GM12878 (cell line): ENCODE measurements around the gene CNTRL. TPM values are rescaled to one million over a fixed set of nuclear protein-coding genes. Genes with fewer than 3 reads are reported as not detected.

ENCODE experiments used
- ATAC-seq: fragments of 200-7000 bp; cut with Tn5 transposase; 3 replicates; pipeline ENCODE4 v1.9.1; 2020; ENCODE audit warnings: mild to moderate bottlenecking, moderate library complexity
- BruUV-seq: library from RNA; stranded (reverse); fragments of 400-500 nt; replicated peaks from 2 replicates; lab custom pipeline; 2021; lab: Mats Ljungman, UMichigan
- CTCF ChIA-PET: fragments of 300-600 bp; sonication (Branson Sonifier 250); formaldehyde crosslinking; extraction: SDS; loops from one replicate; lab custom pipeline; 2021; ENCODE audit warnings: inconsistent platforms; lab: Yijun Ruan, JAX
- POLR2A ChIA-PET: fragments of 350-600 bp; formaldehyde crosslinking; extraction: SDS; loops from one replicate; lab custom pipeline; 2021; ENCODE audit warnings: inconsistent platforms; lab: Charles Lee
- RAD21 ChIA-PET: fragments of 300-600 bp; sonication (Branson Sonifier 250); formaldehyde crosslinking; loops from one replicate; lab custom pipeline; 2023; ENCODE audit warnings: antibody characterized with exemption; ENCODE audit not compliant: unreplicated experiment; lab: Charles Lee
- SMC1A ChIA-PET: fragments of 300-600 bp; sonication (Branson Sonifier 250); formaldehyde crosslinking; loops from one replicate; lab custom pipeline; 2023; ENCODE audit not compliant: unreplicated experiment, uncharacterized antibody; lab: Charles Lee
- DNase-seq: peaks from one replicate; pipeline ENCODE4 v3.0.0-alpha.2; 2011; ENCODE audit warnings: low read depth, low spot score
- FAIRE-seq: peaks from 3 replicates; lab custom pipeline; 2011; peaks lifted over from hg19 to GRCh38; lab: Jason Lieb, UNC
- H2AFZ ChIP-seq: 2 replicates; pipeline ENCODE4 v1.6.0; 2011; ENCODE audit warnings: low read depth, low read length, control low read depth; ENCODE audit not compliant: control insufficient read depth
- H3K27ac ChIP-seq: 2 replicates; pipeline ENCODE4 v1.5.1; 2011; ENCODE audit warnings: control low read depth; ENCODE audit not compliant: control insufficient read depth, insufficient read depth
- H3K27me3 ChIP-seq, 2 experiments: replicated peaks in 1 of 2; 2 replicates each; pipeline versions ENCODE4 v1.6.0 to v1.6.1; 2011; ENCODE audit warnings: low read length in 1 of 2; ENCODE audit not compliant: control insufficient read depth in 2 of 2, insufficient read depth in 2 of 2
- H3K36me3 ChIP-seq, 2 experiments: 2 replicates each; pipeline ENCODE4 v1.5.1; 2011; ENCODE audit warnings: low read length in 1 of 2; ENCODE audit not compliant: control insufficient read depth in 2 of 2, insufficient read depth in 2 of 2
- H3K4me1 ChIP-seq: 2 replicates; pipeline ENCODE4 v1.6.1; 2011; ENCODE audit warnings: mild to moderate bottlenecking, low read length, moderate library complexity, mixed read lengths; ENCODE audit not compliant: control insufficient read depth, insufficient read depth
- H3K4me2 ChIP-seq: 2 replicates; pipeline ENCODE4 v1.6.0; 2011; ENCODE audit warnings: control low read depth; ENCODE audit not compliant: control insufficient read depth, insufficient read depth
- H3K4me3 ChIP-seq: fragments of 200-600 bp; sonication (generic); 2 replicates; pipeline ENCODE4 v1.5.1; 2016
- H3K79me2 ChIP-seq: 2 replicates; pipeline ENCODE4 v1.6.0; 2011; ENCODE audit warnings: low read length; ENCODE audit not compliant: control insufficient read depth, insufficient read depth
- H3K9ac ChIP-seq: 2 replicates; pipeline ENCODE4 v1.8.0; 2011; ENCODE audit warnings: low read length, control low read depth, mixed read lengths; ENCODE audit not compliant: control insufficient read depth, insufficient read depth
- H3K9me3 ChIP-seq: replicated peaks from 3 replicates; pipeline ENCODE4 v1.5.1; 2011; ENCODE audit warnings: mild to moderate bottlenecking, low read length; ENCODE audit not compliant: control insufficient read depth, insufficient read depth
- H4K20me1 ChIP-seq: 2 replicates; pipeline ENCODE4 v1.6.0; 2011; ENCODE audit not compliant: control insufficient read depth, insufficient read depth
- ASH2L ChIP-seq: fragments of 300-600, 200-600 bp; sonication (generic); IDR thresholded peaks from 2 replicates; pipeline ENCODE4 v1.6.1; 2017; ENCODE audit warnings: low read depth, mild to moderate bottlenecking, borderline replicate concordance
- CBX3 ChIP-seq: fragments of 200-600 bp; sonication (generic); IDR thresholded peaks from 2 replicates; pipeline ENCODE4 v1.6.1; 2016; ENCODE audit warnings: low read depth, borderline replicate concordance
- CHD2 ChIP-seq: IDR thresholded peaks from 2 replicates; pipeline ENCODE4 v1.6.1; 2011; ENCODE audit warnings: low read depth, low read length, improper control_type of control experiment, borderline replicate concordance
- GABPA ChIP-seq: IDR thresholded peaks from 2 replicates; pipeline ENCODE4 v1.6.1; 2014; ENCODE audit warnings: antibody characterized with exemption, low read depth, mild to moderate bottlenecking, inconsistent platforms
- IRF4 ChIP-seq: IDR thresholded peaks from 2 replicates; pipeline ENCODE4 v1.6.1; 2011; ENCODE audit warnings: low read depth, low read length
- MYB ChIP-seq: fragments of 150-350 bp; IDR thresholded peaks from 2 replicates; pipeline ENCODE4 v1.6.1; 2014; ENCODE audit warnings: mild to moderate bottlenecking, low read depth, low read length, borderline replicate concordance
- MYC ChIP-seq: IDR thresholded peaks from 2 replicates; pipeline ENCODE4 v1.6.1; 2011; ENCODE audit warnings: mild to moderate bottlenecking, low read length, moderate library complexity, inconsistent platforms; ENCODE audit not compliant: insufficient read depth, insufficient replicate concordance, insufficient read length, severe bottlenecking
- POLR2AphosphoS5 ChIP-seq: IDR thresholded peaks from 2 replicates; pipeline ENCODE4 v1.6.1; 2011; ENCODE audit warnings: mild to moderate bottlenecking, low read length, inconsistent platforms
- RUNX3 ChIP-seq: IDR thresholded peaks from 2 replicates; pipeline ENCODE4 v1.6.1; 2012; ENCODE audit warnings: low read length, inconsistent platforms
- SUPT20H ChIP-seq: IDR thresholded peaks from 2 replicates; pipeline ENCODE4 v1.6.1; 2011; ENCODE audit warnings: low read depth, mild to moderate bottlenecking, low read length, moderate library complexity, borderline replicate concordance; ENCODE audit not compliant: control insufficient read depth
- YY1 ChIP-seq: IDR thresholded peaks from 2 replicates; pipeline ENCODE4 v1.6.1; 2011; ENCODE audit warnings: low read depth, mild to moderate bottlenecking, low read length
- WGBS: methylation state at CpG from one replicate; pipeline ENCODE4 v1.1.6; 2016; ENCODE audit warnings: low lambda C conversion rate; ENCODE audit not compliant: insufficient replicate concordance, insufficient coverage; ENCODE audit errors: missing lambda C conversion rate; 5-methylcytosine and 5-hydroxymethylcytosine counted together
- in situ Hi-C: fragments of 300-500 bp; cut with MboI; formaldehyde crosslinking; loops from 9 replicates; pipeline ENCODE4 v1.14.3; 2018; ENCODE audit warnings: mixed read lengths
- intact Hi-C: fragments of 100-400 bp; cut with micrococcal nuclease; formaldehyde crosslinking; loops from one replicate; pipeline ENCODE4 v1.14.2; 2022; ENCODE audit not compliant: unreplicated experiment
- polyA plus RNA-seq, 11 experiments: library from polyadenylated mRNA; depleted of rRNA in 4 of 11; unstranded in 6 of 11; stranded (reverse) in 5 of 11; fragments of >200 nt; fragmentation: Nextera tagmentation in 4 of 11; fragmentation: Illumina TruSeq in 1 of 11; extraction: Ambion mirVana in 4 of 11; extraction: Trizol in 1 of 11; gene quantifications; 1 replicate in 1 of 11; 2 replicates in 10 of 11; pipeline versions ENCODE4 v1.2.1 to v1.2.3, GENCODE V29; 2011 to 2016; ENCODE audit warnings: inconsistent platforms in 2 of 11, missing spikeins in 2 of 11, low read depth in 1 of 11
- total RNA-seq, 4 experiments: library from RNA; depleted of rRNA in 3 of 4; stranded (reverse); fragments of >200 nt in 3 of 4; fragmentation: Illumina TruSeq in 1 of 4; extraction: Trizol in 1 of 4; gene quantifications; 2 replicates each; pipeline versions ENCODE4 v1.2.1 to v1.2.3, GENCODE V29; 2013 to 2021
- TF ChIP-seq, protein P1 (sequence below): fragments of 450-650 bp; IDR thresholded peaks from 2 replicates; pipeline ENCODE4 v1.6.1; 2014; ENCODE audit warnings: mild to moderate bottlenecking

Gene CNTRL
- total and polyA plus RNA-seq, 10 of the 15 experiments (the other 5 are each of a cell fraction or from before 2014, with no cell fraction given): 20.0 to 65.4 (median 38.8) TPM

DNA sequence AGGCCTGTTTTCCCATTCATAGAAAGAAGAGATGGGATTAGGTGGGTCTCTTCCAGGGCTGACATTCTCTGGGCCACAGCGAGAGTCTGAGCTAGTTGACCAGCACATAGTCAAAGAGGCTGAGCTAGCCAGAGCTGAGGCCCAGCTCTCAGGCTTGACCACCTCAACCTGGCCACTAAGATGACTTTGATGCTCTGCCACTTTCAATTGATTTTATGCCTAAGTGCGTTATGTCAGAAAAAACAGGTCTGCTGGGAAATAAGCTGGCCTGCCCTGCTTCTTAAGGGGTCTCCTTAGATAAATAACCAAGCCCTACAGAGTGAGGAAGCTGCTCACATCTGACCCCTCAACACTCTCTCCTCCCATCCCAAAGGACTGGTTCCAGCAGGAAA, 146.9 kb downstream of the CNTRL start:
- Histone ChIP-seq H3K27me3 (no peaks in the 10 kb centered on the region), H3K4me1 (peaks cover 10% of the 10 kb centered on the region)
- TF ChIP-seq GABPA (no peak), YY1 (no peak), IRF4 (no peak), ASH2L (no peak), MYC (no peak), RUNX3 (no peak), MYB (no peak), SUPT20H (no peak), CBX3 (no peak), CHD2 (no peak), POLR2AphosphoS5 (no peak)
- TF ChIP-seq, protein P1, sequence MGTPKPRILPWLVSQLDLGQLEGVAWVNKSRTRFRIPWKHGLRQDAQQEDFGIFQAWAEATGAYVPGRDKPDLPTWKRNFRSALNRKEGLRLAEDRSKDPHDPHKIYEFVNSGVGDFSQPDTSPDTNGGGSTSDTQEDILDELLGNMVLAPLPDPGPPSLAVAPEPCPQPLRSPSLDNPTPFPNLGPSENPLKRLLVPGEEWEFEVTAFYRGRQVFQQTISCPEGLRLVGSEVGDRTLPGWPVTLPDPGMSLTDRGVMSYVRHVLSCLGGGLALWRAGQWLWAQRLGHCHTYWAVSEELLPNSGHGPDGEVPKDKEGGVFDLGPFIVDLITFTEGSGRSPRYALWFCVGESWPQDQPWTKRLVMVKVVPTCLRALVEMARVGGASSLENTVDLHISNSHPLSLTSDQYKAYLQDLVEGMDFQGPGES: no peak
- TF ChIP-seq, all 136 proteins: peak for 0
- Histone ChIP-seq H4K20me1 (no peaks in the 10 kb centered on the region), H3K4me2 (no peak overlapping the region), H2AFZ (no peak overlapping the region), H3K79me2 (no peaks in the 10 kb centered on the region), H3K36me3 (no peaks in the 10 kb centered on the region), H3K27ac (no peak overlapping the region), H3K9ac (no peak overlapping the region), H3K4me3 (no peak overlapping the region), H3K9me3 (no peaks in the 10 kb centered on the region)
- no peak for FAIRE-seq
- no peak for DNase-seq
- WGBS: 97% methylated on average over 2 of the region's 2 CpGs
- RAD21 ChIA-PET: no interaction called here
- intact Hi-C loops (no loop called here), in situ Hi-C loops (no loop called here)
- SMC1A ChIA-PET: interaction anchor here (1.0 to 2.1 kb wide), 3 partner anchors 9 to 34 kb away, joined by 3 to 5 read pairs (median 4); no protein-coding TSS in a partner anchor
- ATAC-seq: no peak
- BruUV-seq: no TSS peak
- POLR2A ChIA-PET: no interaction called here
- CTCF ChIA-PET: interaction anchor here (0.6 to 4.4 kb wide), 5 partner anchors 9 to 178 kb away, joined by 3 to 32 read pairs (median 5); no protein-coding TSS in a partner anchor
